ENCODE results near the gene CXCR1. TPM values are rescaled to one million over a fixed set of nuclear protein-coding genes. Genes with fewer than 3 reads are reported as not detected.

Gene CXCR1
- total RNA-seq, 1 experiment from 2014 or later, result not detected

- in situ Hi-C loops (cut with HindIII; ENCODE audit: low pct_unique_long_range_greater_than_20kb, low sequenced_read_pairs), result no loop called here
- DNase-seq (ENCODE audit: low read depth, low spot score), result no peak
These were observed 3.2 kb upstream of the CXCR1 start for GRCh38 chr2:218169757-218170546.

DNA sequence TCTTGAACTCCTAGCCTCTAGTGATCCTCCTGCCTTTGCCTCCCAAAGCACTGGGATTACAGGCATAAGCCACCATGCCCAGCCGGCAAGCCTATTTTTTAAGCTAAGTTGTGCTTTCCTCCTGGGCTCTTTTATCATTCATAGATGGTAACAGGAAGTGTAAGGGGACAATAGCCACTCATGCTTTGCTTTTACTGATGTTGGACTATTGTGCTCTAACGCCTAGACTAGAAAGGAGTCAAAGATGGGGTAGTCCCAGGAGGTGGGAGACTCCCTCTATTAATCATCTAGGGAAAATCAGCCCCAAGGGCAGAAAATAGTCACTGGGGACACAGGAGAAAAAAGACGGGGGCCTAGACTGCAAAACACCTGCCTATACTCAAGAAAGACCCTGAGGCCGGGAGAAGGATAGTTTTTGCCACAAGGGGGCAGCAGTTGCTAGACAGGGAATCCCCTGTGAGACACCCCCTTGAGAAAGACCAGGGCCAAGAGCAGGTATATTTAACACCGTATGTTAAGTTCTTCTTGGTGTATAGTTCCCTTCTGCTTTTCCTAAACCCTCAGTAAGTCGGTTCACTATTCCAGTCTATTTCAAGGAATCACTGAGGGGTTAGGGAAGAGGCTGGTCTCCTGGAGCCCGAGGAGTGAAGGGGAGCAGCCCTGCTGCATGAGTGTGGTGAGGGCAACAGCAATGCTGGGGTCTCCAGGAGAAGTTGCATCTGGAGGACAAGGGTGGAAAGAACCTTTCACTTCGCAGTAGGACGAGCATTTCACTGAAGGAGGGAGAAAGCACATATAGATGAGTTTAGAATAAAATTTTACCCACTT is 2.1 kb upstream of the CXCR1 start:
- in situ Hi-C loops (cut with HindIII; ENCODE audit: low pct_unique_long_range_greater_than_20kb, low sequenced_read_pairs), result no loop called here

GRCh38 chr2:218168016-218168415 is 1.3 kb upstream of the CXCR1 start:
- DNase-seq (ENCODE audit: low read depth, low spot score), result no peak
- in situ Hi-C loops (cut with HindIII; ENCODE audit: low pct_unique_long_range_greater_than_20kb, low sequenced_read_pairs), result no loop called here

More for the DNA sequence above, 2.1 kb upstream of the CXCR1 start:
- DNase-seq (ENCODE audit: low read depth, low spot score), result peak; percentile 68

GRCh38 chr2:218162814-218163213 is 3.9 kb downstream of the CXCR1 start:
- no peak for DNase-seq (ENCODE audit: low read depth, low spot score)
- in situ Hi-C loops (cut with HindIII; ENCODE audit: low pct_unique_long_range_greater_than_20kb, low sequenced_read_pairs), result no loop called here

DNA sequence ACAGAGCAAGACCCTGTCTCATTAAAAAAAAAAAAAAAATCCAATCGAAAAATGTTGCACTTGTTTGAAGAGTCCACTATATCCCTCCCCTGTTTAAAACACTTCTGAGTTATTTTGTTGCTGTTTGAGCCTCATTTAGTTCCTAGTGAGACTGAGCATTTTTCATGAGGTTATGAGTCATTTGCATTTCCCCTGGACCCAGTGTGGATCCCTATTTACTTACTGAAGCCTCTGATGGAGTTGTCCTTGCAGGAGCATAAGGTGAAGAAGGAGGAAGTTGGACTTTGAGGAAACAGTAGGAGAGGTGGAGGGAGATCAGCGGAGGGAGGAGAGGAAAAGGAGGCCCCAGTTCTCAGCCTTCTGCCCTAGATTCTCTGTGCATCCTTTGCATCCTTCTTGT is 5.1 kb downstream of the CXCR1 start:
- no peak for DNase-seq (ENCODE audit: low read depth, low spot score)
- in situ Hi-C loops (cut with HindIII; ENCODE audit: low pct_unique_long_range_greater_than_20kb, low sequenced_read_pairs), result no loop called here

DNA sequence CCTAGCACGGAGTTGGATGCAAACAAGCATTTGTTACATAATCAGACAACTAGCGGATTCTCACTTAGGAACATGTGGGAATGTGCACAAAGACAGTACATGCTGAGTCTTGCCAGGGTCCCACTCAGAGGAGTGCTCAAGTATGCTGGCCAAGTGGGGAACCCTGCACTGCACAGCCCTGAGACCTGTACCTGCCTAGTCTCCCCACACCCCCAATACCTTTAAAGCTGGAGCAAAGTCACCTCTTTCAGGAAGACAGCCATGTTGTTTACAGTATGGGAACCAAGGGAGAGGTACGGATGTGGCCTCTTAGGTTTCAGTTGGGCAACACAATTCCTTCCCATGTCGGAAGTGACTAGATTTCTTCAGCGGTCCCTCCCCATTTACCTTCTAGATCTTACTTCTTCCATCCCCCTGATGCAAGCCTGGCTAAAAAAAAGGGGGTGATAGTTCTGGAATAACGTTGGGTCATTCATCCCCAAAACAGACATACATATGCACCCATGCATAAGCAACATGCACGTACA is 10.7 kb downstream of the CXCR1 start:
- DNase-seq (ENCODE audit: low read depth, low spot score), result no peak
- in situ Hi-C loops (cut with HindIII; ENCODE audit: low pct_unique_long_range_greater_than_20kb, low sequenced_read_pairs), result no loop called here

DNA sequence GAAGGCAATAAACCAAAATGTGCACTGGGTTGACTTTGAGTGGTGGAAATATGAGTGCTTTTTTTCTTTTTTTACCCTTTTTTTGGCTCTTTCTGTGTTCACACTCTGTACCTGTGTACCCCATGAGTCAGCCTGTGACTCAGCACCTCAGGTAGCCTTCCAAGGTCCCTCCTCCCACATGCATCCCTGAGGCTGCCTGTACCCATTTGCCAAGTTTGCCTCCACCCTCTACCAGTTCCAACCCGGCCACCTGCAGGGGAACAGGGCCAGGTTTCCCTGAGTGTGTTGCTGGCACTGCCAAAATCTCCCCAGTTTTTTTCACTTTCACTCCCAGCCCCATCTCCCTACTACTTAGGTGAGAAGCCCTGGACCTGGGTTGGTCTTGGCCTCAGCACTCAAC is 14.0 kb downstream of the CXCR1 start:
- in situ Hi-C loops (cut with HindIII; ENCODE audit: low pct_unique_long_range_greater_than_20kb, low sequenced_read_pairs), result no loop called here
- no peak for DNase-seq (ENCODE audit: low read depth, low spot score)

DNA sequence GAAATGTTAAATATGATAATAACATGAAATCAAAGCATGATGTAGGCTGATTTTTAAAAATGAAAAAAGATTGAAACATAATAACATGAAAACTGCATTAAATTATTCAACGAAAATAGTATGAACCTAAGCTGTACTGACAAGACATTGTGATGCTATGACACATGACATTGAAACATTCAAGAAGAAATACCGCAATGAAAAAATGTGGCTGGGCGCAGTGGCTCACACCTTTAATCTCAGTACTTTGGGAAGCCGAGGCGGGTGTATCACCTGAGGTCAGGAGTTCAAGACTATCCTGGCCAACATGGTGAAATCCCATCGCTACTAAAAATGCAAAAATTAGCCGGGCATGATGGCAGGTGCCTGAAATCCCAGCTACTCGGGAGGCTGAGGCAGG is 14.6 kb downstream of the CXCR1 start:
- in situ Hi-C loops (cut with HindIII; ENCODE audit: low pct_unique_long_range_greater_than_20kb, low sequenced_read_pairs), result no loop called here

GRCh38 chr2:218149848-218150440 is 16.8 kb downstream of the CXCR1 start:
- no peak for DNase-seq (ENCODE audit: low read depth, low spot score)
- in situ Hi-C loops (cut with HindIII; ENCODE audit: low pct_unique_long_range_greater_than_20kb, low sequenced_read_pairs), result no loop called here

More for the DNA sequence above, 14.6 kb downstream of the CXCR1 start:
- no peak for DNase-seq (ENCODE audit: low read depth, low spot score)

GRCh38 chr2:218149098-218149497 is 17.7 kb downstream of the CXCR1 start:
- in situ Hi-C loops (cut with HindIII; ENCODE audit: low pct_unique_long_range_greater_than_20kb, low sequenced_read_pairs), result no loop called here
- DNase-seq (ENCODE audit: low read depth, low spot score), result no peak

GRCh38 chr2:218146056-218146455 is 20.7 kb downstream of the CXCR1 start:
- in situ Hi-C loops (cut with HindIII; ENCODE audit: low pct_unique_long_range_greater_than_20kb, low sequenced_read_pairs), result no loop called here
- DNase-seq (ENCODE audit: low read depth, low spot score), result no peak

DNA sequence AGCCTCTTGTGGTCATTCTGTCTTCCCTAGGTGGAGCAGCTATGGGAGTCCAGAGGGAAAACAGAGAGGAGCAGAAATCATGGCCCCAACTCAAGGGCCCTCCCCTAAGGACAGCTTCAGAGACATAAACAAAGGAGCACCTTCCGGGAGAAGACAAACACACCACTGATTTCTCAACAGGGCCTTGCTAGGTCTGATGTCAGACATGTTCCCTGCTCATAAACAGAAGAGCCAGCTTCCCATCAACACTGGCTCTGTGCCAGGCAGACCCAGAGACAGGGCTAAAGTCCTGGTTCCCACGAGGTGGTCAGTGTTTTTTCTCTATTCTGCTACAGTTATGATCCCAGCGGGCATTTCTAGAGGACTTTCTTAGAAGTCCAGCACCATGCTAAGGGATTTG is 21.6 kb downstream of the CXCR1 start:
- in situ Hi-C loops (cut with HindIII; ENCODE audit: low pct_unique_long_range_greater_than_20kb, low sequenced_read_pairs), result no loop called here
- no peak for DNase-seq (ENCODE audit: low read depth, low spot score)

- in situ Hi-C loops (cut with HindIII; ENCODE audit: low pct_unique_long_range_greater_than_20kb, low sequenced_read_pairs), result no loop called here
- DNase-seq (ENCODE audit: low read depth, low spot score), result no peak
These were observed 28.7 kb downstream of the CXCR1 start for GRCh38 chr2:218138047-218138446.

DNA sequence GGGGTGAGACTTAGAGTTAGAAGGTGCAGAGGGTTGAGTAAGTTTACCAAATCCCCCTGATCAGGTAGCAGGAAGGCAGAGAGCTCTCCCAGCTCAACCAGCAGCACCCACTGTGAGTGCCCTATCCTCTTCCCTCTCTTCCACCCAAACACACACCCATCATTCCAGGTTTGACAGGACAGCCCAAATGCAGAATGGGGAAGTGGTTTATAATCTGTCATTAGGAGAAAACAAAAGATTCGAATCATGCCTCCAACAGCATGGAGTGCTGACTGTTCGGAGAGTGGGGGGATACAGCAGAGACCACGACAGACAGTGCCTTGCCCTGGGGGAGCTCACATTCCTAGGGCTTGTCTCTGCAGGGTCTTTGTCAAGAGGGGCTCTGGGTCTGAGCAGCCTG is 29.2 kb downstream of the CXCR1 start:
- DNase-seq (ENCODE audit: low read depth, low spot score), result no peak
- in situ Hi-C loops (cut with HindIII; ENCODE audit: low pct_unique_long_range_greater_than_20kb, low sequenced_read_pairs), result no loop called here

GRCh38 chr2:218130822-218131221 is 35.9 kb downstream of the CXCR1 start:
- in situ Hi-C loops (cut with HindIII; ENCODE audit: low pct_unique_long_range_greater_than_20kb, low sequenced_read_pairs), result no loop called here
- no peak for DNase-seq (ENCODE audit: low read depth, low spot score)

DNA sequence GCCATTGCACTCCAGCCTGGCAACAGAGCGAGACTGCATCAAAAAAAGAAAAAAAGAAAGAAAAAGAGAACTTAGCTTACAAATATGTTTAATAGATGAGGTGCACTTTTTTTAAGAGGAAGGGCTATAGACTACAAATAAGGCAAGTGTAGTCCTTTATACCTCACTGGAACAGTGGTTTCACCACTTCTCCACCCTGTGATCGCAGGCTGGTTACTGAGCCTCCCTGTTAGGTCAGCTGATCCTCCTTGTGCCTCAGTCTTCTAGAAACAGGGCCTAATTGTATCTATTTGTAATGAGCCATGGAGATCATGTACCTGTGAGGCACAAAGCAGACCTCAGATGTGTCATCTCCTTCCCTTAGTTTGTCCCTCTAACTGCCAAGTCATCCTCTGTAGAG is 36.4 kb downstream of the CXCR1 start:
- in situ Hi-C loops (cut with HindIII; ENCODE audit: low pct_unique_long_range_greater_than_20kb, low sequenced_read_pairs), result no loop called here
- DNase-seq (ENCODE audit: low read depth, low spot score), result peak; percentile 10

GRCh38 chr2:218129458-218130135 is 37.2 kb downstream of the CXCR1 start:
- no peak for DNase-seq (ENCODE audit: low read depth, low spot score)
- in situ Hi-C loops (cut with HindIII; ENCODE audit: low pct_unique_long_range_greater_than_20kb, low sequenced_read_pairs), result no loop called here
